HCT116 (cell line): ENCODE results near the gene ESYT1.

Source experiments
- CEBPB ChIP-seq: IDR thresholded peaks from 2 replicates; pipeline ENCODE4 v1.6.1; 2012; ENCODE audit warnings: low read depth
- EZH2 ChIP-seq: fragments of 200-600 bp; sonication (generic); IDR thresholded peaks from 2 replicates; pipeline ENCODE4 v1.6.1; 2017; ENCODE audit warnings: antibody characterized with exemption, mixed run types
- EZH2phosphoT487 ChIP-seq: fragments of 200-600 bp; IDR thresholded peaks from 2 replicates; pipeline ENCODE4 v1.6.1; 2018; ENCODE audit warnings: antibody characterized with exemption, borderline replicate concordance
- POLR2A ChIP-seq: IDR thresholded peaks from 2 replicates; pipeline ENCODE4 v1.7.0; 2011; ENCODE audit warnings: borderline replicate concordance; ENCODE audit not compliant: insufficient read depth, insufficient read length; ENCODE audit errors: extremely low read depth
- POLR2AphosphoS5 ChIP-seq: IDR thresholded peaks from 2 replicates; pipeline ENCODE4 v1.6.1; 2011; ENCODE audit warnings: mild to moderate bottlenecking, low read depth, low read length, moderate library complexity
- SRF ChIP-seq: IDR thresholded peaks from 2 replicates; pipeline ENCODE4 v1.6.1; 2012; ENCODE audit warnings: low read depth
- YY1 ChIP-seq: IDR thresholded peaks from 2 replicates; pipeline ENCODE4 v1.6.1; 2011; ENCODE audit warnings: low read length, low read depth, moderate library complexity, mild to moderate bottlenecking; ENCODE audit not compliant: insufficient replicate concordance; ENCODE audit errors: extremely low read depth
- ZFX ChIP-seq: fragments of 450-650 bp; IDR thresholded peaks from 2 replicates; pipeline ENCODE4 v1.6.1; 2017
- ZNF274 ChIP-seq: fragments of 200-500 bp; sonication (Bioruptor generic); IDR thresholded peaks from 2 replicates; pipeline ENCODE4 v1.6.1; 2014; ENCODE audit warnings: mild to moderate bottlenecking, low read depth, low read length, inconsistent platforms
- TF ChIP-seq, protein P1 (sequence below), 3 experiments: fragments of 200-600 bp in 1 of 3; sonication (generic) in 1 of 3; IDR thresholded peaks in 2 of 3; conservative IDR thresholded peaks in 1 of 3; 2 replicates each; pipeline ENCODE4 v1.5.1; 2012 to 2017; ENCODE audit warnings: low read depth in 2 of 3, low read length in 2 of 3, antibody characterized with exemption in 1 of 3, borderline replicate concordance in 1 of 3, control low read depth in 1 of 3, mild to moderate bottlenecking in 1 of 3, mixed read lengths in 1 of 3, mixed run types in 1 of 3, moderate library complexity in 1 of 3; ENCODE audit not compliant: insufficient read depth in 1 of 3
- TF ChIP-seq, protein P2 (sequence below): IDR thresholded peaks from 2 replicates; pipeline ENCODE4 v1.6.1; 2011; ENCODE audit warnings: mild to moderate bottlenecking, low read length, moderate library complexity; ENCODE audit not compliant: insufficient replicate concordance; ENCODE audit errors: extremely low read depth

DNA sequence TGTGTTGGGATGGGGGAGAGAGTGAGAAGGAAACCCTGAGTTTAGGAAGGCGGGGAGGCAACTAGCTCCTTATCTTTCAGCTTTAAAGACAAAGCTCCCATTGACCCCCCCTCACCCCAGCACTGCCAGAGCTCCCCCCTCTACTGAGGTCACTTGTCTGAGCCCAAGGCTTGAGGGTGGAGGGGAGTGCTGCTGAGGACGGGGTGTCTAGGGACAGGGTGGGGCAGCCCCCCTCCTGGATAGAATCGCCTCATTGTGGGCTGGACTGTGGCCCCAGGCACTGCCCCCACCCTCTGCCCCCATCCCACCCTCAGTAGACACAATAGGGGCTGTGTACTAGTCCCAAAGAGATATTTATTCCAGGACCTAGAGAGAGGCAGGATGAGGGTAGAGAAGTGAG is 45.1 kb upstream of the ESYT1 start:
- TF ChIP-seq, protein P1, sequence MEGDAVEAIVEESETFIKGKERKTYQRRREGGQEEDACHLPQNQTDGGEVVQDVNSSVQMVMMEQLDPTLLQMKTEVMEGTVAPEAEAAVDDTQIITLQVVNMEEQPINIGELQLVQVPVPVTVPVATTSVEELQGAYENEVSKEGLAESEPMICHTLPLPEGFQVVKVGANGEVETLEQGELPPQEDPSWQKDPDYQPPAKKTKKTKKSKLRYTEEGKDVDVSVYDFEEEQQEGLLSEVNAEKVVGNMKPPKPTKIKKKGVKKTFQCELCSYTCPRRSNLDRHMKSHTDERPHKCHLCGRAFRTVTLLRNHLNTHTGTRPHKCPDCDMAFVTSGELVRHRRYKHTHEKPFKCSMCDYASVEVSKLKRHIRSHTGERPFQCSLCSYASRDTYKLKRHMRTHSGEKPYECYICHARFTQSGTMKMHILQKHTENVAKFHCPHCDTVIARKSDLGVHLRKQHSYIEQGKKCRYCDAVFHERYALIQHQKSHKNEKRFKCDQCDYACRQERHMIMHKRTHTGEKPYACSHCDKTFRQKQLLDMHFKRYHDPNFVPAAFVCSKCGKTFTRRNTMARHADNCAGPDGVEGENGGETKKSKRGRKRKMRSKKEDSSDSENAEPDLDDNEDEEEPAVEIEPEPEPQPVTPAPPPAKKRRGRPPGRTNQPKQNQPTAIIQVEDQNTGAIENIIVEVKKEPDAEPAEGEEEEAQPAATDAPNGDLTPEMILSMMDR (IDR thresholded peaks at IDR 0.05 in 2 of 3, conservative IDR thresholded peaks at IDR 0.05 in 1 of 3; ENCODE audit: borderline replicate concordance in 1 of 3, insufficient read depth in 1 of 3, low read depth in 2 of 3, low read length in 2 of 3): no peak
- no peak for TF ChIP-seq POLR2A
- no peak for TF ChIP-seq CEBPB
- TF ChIP-seq, protein P2, sequence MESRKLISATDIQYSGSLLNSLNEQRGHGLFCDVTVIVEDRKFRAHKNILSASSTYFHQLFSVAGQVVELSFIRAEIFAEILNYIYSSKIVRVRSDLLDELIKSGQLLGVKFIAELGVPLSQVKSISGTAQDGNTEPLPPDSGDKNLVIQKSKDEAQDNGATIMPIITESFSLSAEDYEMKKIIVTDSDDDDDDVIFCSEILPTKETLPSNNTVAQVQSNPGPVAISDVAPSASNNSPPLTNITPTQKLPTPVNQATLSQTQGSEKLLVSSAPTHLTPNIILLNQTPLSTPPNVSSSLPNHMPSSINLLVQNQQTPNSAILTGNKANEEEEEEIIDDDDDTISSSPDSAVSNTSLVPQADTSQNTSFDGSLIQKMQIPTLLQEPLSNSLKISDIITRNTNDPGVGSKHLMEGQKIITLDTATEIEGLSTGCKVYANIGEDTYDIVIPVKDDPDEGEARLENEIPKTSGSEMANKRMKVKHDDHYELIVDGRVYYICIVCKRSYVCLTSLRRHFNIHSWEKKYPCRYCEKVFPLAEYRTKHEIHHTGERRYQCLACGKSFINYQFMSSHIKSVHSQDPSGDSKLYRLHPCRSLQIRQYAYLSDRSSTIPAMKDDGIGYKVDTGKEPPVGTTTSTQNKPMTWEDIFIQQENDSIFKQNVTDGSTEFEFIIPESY: no peak
- TF ChIP-seq ZNF274: no peak
- TF ChIP-seq EZH2phosphoT487: no peak
- no peak for TF ChIP-seq POLR2AphosphoS5
- no peak for TF ChIP-seq SRF
- no peak for TF ChIP-seq ZFX
- TF ChIP-seq EZH2: no peak
- TF ChIP-seq YY1: no peak
